GM18498 (cell line): ENCODE results near the gene TJP2.
A peak's percentile ranks its signal among the peaks of the same experiment; 100 is the strongest.

Experiments used
- ATAC-seq: cut with Tn5 transposase; IDR thresholded peaks from one replicate; pipeline ENCODE4 v1.9.1; 2021; ENCODE audit warnings: mild to moderate bottlenecking, moderate library complexity; ENCODE audit not compliant: unreplicated experiment

Gene TJP2

DNA sequence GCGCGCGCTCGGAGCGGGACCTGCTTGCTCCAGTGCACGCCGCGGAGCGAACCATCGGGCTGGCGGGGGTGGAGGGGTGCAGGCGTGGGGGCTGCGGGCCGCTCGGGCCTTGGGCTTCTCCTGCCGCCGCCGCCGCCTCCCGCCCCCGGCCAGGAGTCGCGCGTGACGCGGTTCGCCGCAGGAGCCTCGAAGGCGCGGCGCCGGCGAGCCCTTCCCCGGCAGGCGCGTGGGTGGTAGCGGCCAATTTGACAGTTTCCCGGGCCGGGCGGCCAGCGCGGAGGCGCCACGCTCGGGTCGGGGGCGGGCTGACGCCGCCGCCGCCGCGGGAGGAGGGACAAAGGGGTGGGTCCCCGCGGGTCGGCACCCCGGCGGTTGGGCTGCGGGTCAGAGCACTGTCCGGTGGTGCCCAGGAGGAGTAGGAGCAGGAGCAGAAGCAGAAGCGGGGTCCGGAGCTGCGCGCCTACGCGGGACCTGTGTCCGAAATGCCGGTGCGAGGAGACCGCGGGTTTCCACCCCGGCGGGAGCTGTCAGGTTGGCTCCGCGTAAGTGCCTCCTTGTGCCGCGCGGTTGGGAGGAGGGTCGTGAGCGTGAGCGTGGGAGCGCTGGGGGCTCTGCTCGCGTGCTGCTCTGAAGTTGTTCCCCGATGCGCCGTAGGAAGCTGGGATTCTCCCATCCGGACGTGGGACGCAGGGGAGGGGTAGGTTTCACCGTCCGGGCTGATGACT lies at the start of gene TJP2:
TSS of gene TJP2 (plus strand) at position 387 of the 725 bp plus-strand sequence. CDS start at position 483, 96 bp downstream.
- peak; percentile 65 for ATAC-seq

DNA sequence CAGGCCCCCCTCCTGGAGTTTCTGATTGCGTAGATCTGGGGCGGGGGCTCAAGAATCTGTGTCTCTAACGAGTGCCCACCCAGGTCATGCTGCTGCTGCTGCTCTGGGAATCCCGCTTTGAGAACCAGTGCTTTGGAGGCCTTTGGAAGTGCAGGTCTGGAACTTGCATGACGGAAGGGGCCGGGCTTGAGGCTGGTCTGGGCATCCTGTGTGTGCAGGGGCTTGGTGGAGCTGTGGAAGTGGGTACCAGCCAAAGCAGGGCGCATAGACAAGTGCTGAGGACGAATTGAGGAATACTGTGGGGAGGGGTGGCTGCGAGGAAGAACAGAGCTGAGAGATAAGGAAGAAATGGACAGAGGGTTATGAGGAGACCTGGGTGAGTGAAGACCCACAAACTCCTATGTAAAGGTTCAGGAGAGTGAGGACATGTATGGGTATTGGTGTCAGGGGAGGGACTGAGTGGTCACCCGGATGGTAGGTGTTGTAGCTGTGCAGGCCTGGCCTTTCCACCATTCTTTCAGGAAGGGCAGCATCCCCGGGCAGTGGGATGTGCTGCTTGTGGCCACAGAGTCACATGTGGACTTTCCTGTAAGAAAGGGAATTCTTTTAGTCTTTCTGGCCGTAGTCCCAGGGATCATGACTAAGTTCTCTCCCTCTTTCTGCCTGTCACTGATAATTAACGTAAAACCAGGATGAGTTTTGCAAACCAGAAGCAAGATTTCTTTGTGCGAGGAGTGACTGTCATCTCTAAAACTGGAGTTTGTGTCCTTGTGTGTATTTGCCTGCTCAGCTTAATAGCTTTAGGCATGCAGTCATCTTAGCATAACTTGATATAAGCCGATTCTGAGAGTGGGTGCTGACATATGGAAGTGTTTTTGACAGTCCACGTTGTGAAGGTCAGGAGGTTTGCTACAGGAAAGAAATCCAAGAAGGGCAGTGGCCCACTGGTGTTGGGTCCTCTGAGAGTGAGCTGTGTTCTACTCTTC lies 43.3 kb upstream of the TJP2 start:
- no peak for ATAC-seq

DNA sequence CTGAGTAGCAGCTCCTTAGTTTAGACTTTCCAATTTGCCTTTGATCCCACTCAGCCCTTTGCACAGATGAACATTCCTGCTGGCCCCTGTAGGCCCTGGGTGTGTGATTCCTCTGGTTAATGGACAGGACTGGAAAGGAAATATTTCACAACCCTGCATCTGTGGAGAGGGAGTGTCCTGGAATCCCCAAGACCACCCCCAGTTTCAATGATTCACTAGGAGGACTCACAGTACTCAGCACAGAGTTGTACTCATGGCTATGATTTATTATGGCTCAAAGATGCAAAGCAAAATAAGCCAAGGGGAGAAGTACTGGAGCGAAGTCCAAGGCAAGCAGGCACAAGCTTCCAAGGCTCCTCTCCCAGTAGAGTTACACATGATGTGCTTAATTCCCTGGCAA lies 42.4 kb upstream of the TJP2 start:
- no peak for ATAC-seq

DNA sequence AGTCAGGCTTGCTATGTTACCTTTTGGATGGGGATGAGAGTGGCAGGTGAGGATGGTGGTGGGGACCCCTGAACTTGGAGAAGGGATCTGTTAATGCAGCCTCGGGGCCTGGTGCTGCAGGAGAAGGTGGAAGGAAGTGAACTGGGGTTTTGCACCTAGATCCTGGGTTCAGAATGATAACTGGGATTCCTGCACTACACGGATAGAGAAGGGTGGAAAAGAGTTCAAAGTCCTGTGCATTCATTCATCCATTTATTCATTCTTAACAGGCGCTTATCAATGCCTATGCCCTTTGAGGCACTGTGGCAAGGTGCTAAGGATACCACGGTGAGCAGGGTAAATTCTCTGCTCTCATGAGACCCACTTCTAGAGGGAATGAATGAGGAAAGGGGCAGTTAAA lies 41.7 kb upstream of the TJP2 start:
- ATAC-seq: no peak

DNA sequence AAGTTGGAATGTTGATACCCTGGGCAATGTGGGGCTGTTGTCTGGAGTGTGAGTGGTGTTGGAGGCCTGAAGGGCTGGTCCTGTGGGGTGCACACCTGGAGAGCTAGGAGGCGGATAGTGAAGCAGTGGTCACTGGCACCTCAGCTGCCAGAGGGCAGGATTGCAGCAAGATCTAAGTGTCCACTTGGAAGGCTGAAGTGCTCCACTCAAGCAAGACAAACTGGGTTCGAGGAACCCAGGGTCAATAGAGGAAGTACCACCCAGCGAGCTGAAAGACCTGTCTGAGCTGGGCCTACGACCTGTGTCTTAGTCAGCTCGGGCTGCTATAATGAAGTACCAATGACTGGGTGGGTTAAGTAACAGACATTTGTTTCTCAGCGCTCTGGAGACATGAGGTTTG lies 39.7 kb upstream of the TJP2 start:
- no peak for ATAC-seq

DNA sequence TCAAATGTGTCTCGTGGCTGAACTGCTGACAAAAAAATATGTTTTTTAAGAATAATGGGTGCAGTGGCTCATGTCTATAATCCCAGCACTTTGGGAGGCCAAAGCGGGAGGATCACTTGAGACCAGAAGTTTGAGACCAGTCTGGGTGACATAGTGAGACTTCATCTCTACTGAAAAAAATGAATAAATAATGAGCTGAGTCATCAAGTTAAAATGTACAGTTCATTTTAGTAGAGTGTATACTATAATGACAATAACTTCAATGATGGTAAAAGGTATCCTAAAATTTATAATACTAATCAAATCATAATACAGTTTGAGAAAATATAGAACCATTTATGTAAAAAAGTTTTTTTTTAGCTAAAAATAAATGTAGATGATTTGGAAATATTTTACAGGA lies 37.9 kb upstream of the TJP2 start:
- ATAC-seq: no peak

DNA sequence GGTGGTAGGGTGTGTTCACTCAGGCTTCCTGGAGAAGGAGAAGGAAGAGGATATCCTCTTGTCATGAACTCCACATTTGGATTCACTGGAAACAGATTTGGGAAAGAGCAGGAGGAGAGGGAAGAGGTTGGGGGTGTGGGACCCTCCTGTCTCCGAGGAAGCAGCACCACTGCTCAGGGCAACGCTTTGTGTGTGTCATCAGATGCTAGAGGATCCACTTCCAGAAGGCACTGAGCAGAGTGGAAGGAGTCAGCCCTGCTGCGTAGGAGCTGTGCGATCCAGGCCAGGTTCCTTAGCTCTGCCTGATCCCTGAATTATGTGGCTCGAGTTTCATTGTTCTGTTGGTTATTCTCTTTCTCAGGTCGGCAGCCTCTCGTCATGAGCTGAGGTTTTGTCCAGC lies 37.3 kb upstream of the TJP2 start:
- ATAC-seq: no peak

DNA sequence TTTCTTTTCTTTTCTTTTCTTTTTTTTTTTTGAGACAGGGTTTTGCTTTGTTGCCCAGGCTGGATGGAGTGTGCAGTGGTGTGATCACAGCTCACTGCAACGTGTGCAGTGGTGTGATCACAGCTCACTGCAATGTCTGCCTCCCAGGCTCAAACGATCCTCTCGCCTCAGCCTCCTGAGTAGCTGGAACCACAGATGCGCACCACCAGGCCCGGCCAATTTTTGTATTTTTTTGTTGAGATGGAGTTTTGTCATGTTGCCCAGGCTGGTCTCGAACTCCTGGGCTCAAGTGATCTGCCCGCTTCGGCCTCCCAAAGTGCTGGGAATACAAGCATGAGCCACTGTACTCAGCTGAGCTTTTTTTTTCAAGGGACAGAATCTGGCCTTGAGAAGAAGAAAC lies 36.8 kb upstream of the TJP2 start:
- no peak for ATAC-seq

DNA sequence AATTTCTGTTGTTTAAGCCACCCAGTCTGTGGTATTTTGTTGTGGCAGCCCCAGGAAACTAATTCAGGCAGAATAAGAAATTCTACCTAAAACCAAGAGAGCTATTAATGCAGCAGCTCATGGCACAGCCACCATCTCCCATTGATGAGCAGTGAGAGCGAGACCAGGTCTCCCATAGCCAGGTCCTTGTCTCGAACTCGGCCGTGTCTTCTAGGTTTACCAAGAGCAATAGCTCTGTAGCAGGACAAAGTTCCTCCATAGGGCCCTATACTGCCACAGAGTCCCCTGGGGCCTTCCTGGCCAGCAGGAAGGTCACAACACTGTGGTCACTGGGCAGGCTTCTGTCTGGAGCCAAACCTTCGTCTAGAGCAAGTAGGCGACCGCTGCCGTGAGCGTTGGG lies 34.5 kb upstream of the TJP2 start:
- no peak for ATAC-seq

DNA sequence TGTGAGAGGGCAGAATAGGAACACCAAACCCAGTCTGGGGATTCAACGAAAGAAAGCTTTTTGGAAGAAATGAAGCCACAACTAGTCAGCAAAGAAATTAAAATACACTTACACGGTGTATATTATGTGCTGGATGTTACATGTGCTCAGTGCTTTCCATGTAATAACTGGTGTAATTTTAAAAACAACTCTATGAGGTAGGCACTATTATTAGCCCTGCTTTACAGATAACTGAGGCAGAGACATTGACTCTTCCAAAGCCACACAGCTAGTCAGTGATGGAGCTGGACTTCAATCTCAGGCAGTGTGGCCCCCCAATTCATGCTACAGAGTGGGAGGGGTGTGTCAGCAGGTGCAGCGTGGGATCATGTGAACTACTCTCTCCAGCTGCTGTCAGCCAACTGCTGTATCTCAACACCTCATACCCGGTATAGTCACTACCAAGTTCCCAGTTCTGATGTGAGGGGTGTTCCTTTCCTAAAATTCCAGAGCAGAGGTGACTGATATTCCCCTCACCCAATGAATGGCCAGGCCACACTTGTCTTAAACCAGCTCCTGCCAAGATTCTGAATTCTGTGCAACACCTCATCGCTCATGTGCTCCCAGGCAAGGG lies 33.8 kb upstream of the TJP2 start:
- no peak for ATAC-seq

DNA sequence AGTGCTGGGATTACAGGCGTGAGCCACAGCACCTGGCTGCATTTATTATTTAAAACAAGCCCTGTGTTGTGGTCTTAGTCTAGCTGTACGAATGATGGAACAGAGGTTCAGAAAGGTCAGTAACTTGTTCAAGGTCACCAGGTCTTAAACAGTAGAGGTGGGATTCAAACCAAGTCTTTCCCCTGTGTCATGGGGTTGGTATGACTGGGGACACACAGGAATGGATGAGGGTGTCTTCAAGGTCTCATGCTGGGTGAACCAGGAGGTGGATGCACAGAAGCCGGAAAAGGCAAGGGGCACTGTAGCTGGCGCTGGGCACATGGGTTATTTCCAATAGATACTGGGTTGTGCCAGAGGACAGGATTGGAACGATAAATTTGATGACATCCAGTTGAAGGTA lies 32.2 kb upstream of the TJP2 start:
- no peak for ATAC-seq

DNA sequence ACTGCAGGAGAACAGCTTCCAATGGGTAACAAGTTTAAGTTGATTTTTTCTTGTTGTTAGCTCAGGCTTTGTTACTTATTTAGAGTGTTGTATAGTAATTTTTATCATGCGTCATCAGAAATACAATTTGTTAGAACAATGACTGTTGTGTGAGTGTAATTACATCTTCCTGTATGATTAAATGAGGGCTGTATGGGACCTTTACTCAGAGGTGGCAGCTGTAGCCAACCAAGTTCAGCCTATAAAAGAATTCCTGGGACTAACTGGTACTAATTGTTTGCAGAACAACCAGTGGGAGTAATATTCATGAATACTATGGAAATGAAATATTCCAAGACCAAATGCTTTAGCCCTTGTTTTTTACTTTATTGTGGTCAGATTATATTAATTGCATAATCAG lies 30.8 kb upstream of the TJP2 start:
- no peak for ATAC-seq

DNA sequence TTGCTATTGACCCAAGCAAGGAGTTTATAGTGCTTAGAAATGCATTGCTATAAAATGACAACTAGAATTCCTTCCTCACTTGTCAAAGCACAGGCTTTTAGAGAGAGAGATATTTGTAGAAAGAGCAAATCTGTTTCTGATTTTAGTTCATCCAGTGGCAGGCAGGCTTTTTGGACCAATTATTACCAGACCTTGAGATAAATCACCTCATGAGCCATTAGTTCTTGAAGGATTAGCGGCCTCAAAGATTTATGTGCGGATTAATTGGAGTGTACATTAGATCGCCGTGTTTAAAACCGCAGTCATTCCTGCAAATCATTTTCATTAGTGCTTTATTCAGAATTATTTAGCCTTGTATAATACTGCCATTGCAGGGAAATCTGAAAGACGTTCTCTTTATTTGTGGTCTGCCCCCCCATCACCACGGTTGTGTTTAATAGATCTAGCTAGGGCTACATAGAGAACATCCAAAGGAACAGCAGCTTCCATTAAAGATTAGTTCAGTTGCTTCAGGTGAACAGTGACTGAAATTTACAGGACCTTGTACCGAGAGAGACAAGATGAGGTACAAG lies 28.8 kb upstream of the TJP2 start:
- ATAC-seq: no peak

DNA sequence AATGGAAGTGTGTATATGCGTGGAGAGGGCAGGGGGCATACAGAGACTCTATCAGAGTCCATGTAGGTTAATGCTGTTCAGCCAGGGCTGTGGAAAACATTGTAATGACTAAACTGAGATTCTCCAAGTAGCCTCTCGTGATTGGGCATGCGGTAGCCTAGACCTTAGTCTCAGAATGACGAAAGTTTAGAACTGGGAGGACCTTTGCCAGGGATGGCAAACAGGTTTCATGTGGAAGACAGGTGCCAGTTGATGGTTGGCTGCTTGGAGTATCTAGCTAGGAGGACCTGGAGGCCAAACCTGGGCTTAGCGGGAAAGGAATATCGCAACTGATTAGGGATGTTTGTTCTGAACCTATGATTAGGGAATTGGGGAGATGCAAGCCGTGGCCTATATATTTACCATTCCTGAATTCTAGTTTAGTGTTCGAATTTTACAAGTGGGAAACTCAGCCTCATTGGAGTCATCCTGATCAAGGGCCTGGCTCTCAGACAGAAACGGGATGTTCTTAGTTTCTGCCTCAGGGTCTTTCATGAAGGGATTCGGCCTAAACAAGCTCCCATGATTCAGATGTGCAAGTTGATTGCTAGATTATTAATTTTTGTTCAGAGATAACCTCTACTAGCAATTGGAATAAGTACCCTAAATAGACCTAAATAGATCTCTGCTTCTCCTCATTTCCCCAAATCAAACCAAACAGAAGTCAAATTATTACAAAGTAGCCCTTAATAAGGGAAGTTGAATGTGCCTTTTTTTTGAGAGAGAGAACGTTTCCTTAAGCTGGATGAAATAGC lies 26.8 kb upstream of the TJP2 start:
- ATAC-seq: no peak

DNA sequence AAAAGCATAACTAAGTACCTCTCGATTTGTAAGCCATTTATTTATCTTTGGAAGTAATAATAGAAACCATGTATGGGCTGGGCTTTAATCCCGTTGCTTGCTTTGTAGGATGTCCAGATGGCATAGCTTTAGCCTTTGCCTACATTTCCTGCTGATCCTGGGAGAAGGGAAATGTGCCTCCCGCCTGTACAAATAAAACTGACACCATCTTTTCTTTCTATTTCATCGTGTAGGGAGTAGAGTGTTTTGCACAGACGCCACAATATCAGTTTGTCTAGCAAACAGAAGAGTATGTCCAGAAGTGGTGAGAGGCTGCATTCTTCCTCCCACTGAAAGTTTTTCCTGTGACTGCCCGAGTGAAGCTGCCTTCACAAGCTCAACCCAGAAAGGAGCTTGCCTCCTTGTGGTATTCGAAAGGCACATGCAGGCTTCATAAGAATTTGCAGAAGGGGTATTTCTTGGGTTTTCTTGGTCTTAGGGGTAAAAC lies 24.7 kb upstream of the TJP2 start:
- ATAC-seq: no peak

DNA sequence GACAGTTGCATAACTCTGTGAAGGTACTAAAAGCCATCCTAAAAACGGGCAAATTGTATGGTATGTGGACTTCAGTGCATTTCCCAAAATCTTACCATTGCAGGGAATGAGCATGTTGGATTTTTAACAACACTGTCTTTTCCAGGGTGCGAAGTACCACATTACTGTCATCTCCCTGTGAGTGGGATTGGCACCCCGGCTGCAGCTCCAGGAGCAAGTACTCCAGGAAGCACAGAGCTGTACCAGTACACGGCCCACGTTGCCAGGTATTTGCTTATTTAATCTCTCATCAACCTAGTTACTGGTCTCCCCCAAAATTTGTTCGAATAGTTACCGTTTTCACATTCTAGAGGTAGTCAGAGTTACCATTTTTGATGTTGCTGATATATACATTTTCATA lies 22.6 kb upstream of the TJP2 start:
- no peak for ATAC-seq

DNA sequence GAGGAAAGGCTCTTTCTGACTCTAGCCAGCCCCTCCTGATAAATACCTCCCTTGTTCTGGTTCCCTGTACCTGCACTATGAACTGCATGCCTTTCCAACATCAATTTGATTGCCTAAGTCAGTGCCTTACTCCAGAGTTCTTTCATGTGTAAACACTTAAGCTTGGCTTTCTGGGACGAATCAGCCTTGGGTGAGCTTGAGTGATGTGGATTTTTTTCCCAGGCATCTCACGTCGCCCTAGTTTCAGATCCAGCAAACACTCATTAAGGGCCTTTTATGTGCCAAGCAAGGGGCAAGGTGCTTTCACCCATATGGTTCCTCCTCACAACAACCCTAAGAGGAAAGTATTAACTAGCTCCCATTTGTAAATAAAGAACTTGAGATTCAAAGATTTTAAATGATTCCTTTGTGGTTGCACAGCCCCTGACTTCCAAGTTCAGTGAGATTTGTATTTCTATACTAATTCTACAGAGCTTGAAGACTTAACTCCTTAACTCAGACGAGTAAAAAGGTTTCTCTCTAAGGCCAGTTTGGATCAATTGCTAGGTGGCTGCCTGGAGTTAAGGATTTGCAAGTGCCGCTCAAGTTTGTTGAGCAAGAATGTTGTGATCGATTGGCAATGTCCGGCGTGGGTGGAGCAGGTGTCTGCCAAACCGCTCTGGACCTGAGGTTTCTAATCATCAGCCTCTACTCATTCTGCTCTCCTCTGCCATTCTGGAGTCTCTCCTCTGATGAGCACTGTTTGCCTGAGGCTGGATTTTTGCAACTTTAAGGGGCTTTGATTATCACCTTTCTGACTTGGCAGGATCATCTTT lies 20.2 kb upstream of the TJP2 start:
- ATAC-seq: no peak

DNA sequence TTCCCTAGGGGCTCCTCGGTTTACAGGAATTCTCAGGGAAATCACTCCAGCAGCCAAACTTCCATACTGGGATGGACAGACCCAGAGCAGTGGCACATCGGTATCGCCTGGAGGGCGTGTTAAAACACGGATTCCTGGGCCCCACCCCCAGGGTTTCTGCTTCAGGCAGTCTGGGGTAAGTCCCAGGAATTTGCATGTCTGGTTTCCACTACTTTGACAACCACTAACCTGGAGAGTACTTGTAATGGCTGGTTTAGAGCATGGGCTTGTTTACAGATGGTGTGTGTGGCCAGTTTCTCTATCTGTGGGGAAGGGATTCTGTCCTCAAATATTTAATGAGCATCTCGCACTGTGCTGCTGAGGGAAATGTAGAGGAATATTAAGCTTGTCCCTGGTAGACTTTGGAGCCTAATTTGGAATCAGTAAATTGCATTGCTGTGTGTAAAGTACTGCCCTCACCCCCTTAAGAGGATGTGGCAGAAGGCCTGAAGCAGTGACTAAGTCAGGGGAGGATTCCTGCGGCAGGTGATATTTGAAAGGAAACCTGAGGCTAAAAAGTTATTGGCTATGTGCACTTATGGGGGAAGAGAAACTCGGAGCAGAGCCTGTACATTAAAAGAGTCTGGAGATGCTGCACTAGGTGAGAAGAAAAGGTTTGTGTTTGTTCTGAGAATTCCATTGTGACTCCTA lies 18.6 kb upstream of the TJP2 start:
- ATAC-seq: peak; percentile 97
